GM12874 (cell line): ENCODE results near the gene MT1B.

Experiments used
- CTCF ChIP-seq: IDR thresholded peaks from 2 replicates; pipeline ENCODE4 v1.5.1; 2011; ENCODE audit warnings: low read depth, mild to moderate bottlenecking, control low read depth, low read length, moderate library complexity; ENCODE audit not compliant: insufficient read depth

MT1B gene

GRCh38 chr16:56623637-56624036 is 28.0 kb upstream of the MT1B start:
- TF ChIP-seq CTCF: no peak

GRCh38 chr16:56625140-56625942 is 26.3 kb upstream of the MT1B start, which contains the start of gene MT1E:
Gene MT1E, plus strand, starts transcription at chr16:56625781. Its CDS starts 71 bp downstream, at chr16:56625852.
- no peak for TF ChIP-seq CTCF

- no peak for TF ChIP-seq CTCF
Observed at GRCh38 chr16:56625943-56626654, 25.6 kb upstream of the MT1B start.

GRCh38 chr16:56626685-56627084 is 25.0 kb upstream of the MT1B start:
- no peak for TF ChIP-seq CTCF

GRCh38 chr16:56628486-56629350 is 23.0 kb upstream of the MT1B start:
- TF ChIP-seq CTCF: no peak

GRCh38 chr16:56629531-56629930 is 22.2 kb upstream of the MT1B start:
- TF ChIP-seq CTCF: no peak

GRCh38 chr16:56630134-56630533 is 21.6 kb upstream of the MT1B start:
- peak; percentile 22; the same call in 1 of the 2 replicates for TF ChIP-seq CTCF
